HFFc6 (cell line): Measurements from ENCODE around the gene XKR7. TPM values are rescaled to one million over a fixed set of nuclear protein-coding genes. Genes with fewer than 3 reads are reported as not detected.
A peak's percentile ranks its signal among the peaks of the same experiment; 100 is the strongest.

Experiments
- DNase-seq: peaks from one replicate; pipeline ENCODE4 v3.0.0-alpha.2; 2018
- H3K27ac Mint-ChIP-seq: 2 replicates; pipeline ENCODE4 v1.8.0; 2020; ENCODE audit warnings: mild to moderate bottlenecking, mixed read lengths
- H3K27me3 Mint-ChIP-seq: 2 replicates; pipeline ENCODE4 v1.8.0; 2021; ENCODE audit warnings: mild to moderate bottlenecking, moderate library complexity, mixed read lengths; ENCODE audit not compliant: insufficient read depth
- H3K36me3 Mint-ChIP-seq: 2 replicates; pipeline ENCODE4 v1.8.0; 2021; ENCODE audit warnings: low read depth, mixed read lengths
- H3K4me1 Mint-ChIP-seq: 2 replicates; pipeline ENCODE4 v1.8.0; 2020; ENCODE audit warnings: low read depth, mixed read lengths
- H3K4me3 Mint-ChIP-seq: 2 replicates; pipeline ENCODE4 v1.8.0; 2020; ENCODE audit warnings: mild to moderate bottlenecking, moderate library complexity, mixed read lengths
- H3K9me3 Mint-ChIP-seq: 2 replicates; pipeline ENCODE4 v1.8.0; 2020; ENCODE audit warnings: mild to moderate bottlenecking, mixed read lengths
- CTCF ChIP-seq: fragments of 200-600 bp; sonication (generic); IDR thresholded peaks from 2 replicates; pipeline ENCODE4 v1.5.0; 2021; ENCODE audit warnings: antibody characterized with exemption, mild to moderate bottlenecking
- total RNA-seq, 6 experiments: library from RNA; stranded (reverse); fragmentation: NEBNext Ultra II Directional; extraction: Animal tissue kit (Norgen Biotek cat#: 25700); gene quantifications; 2 replicates in 1 of 6; 3 replicates in 5 of 6; pipeline ENCODE4 v1.2.3, GENCODE V29; 2021

Gene XKR7
- total RNA-seq, 6 experiments from 2014 or later, result not detected

DNA sequence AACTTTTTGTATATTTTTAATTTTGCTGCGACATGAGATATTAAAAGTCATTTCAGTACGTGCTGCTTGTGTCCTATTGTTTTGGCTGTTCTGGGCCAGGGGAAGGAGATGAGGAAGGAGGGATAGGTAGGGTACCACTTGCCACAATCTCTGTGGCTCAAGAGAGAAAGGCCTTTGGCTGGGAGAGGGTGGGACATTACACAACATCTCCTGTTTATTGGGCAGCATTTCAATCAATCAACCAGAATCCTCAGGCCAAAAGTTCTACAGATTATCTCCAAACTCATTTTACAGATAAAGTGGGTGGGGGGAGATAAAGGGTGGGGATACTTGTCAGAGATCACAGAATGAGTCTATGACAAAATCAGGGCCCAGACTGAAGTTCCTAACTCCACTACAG, 35.4 kb downstream of the XKR7 start:
- TF ChIP-seq CTCF, result no peak
- Mint-ChIP-seq H3K4me3 (no peak overlapping the region), H3K36me3 (no peaks in the 10 kb centered on the region), H3K9me3 (no peaks in the 10 kb centered on the region), H3K27me3 (peaks cover 33% of the 10 kb centered on the region), H3K4me1 (no peaks in the 10 kb centered on the region; the same call in 1 of the 2 replicates), H3K27ac (no peak overlapping the region)
- no peak for DNase-seq

DNA sequence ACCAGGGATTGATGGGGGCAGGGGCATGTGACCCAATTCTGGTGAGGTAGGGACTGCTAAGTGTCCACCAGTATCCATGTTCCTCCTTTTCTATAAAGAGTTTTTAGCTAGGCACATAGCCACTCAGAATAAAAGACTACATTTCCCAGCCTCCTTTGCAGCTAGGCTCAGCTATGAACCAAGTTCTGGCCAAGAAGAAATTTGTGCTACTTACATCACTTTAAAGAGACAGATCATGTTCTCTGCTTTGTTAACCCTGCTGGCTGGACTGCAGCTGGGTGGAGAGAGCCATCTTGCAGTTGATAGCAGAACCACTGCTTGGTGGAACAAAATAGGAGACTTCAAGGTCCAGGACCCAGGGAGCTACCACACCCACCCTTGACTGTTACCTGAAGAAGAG, 37.0 kb downstream of the XKR7 start:
- Mint-ChIP-seq H3K27me3 (peaks cover 38% of the 10 kb centered on the region), H3K27ac (no peak overlapping the region), H3K36me3 (no peaks in the 10 kb centered on the region), H3K9me3 (no peaks in the 10 kb centered on the region), H3K4me3 (no peak overlapping the region), H3K4me1 (no peaks in the 10 kb centered on the region; the same call in 1 of the 2 replicates)
- peak; percentile 58 for DNase-seq
- no peak for TF ChIP-seq CTCF

DNA sequence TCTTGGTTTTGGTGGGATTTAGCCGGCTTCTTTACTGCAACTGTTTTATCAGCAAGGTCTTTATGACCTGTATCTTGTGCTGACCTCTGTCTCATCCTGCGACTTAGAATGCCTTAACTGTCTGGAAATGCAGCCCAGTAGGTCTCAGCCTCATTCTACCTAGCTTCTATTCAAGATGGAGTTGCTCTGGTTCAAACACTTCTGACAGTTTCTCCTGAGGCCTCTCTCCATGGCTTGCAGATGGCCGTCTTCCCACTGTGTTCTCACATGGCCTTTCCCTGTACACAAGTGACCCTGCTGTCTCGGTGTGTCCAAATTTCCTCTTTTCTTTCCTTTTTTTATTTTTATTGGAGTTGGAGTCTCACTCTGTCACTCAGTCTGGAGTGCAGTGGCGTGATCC, 38.1 kb downstream of the XKR7 start:
- no peak for TF ChIP-seq CTCF
- DNase-seq, result no peak
- peaks cover 43% of the 10 kb centered on the region for H3K27me3 Mint-ChIP-seq
- H3K36me3 Mint-ChIP-seq, result no peaks in the 10 kb centered on the region
- H3K27ac Mint-ChIP-seq, result no peak overlapping the region
- no peaks in the 10 kb centered on the region; the same call in 1 of the 2 replicates for H3K4me1 Mint-ChIP-seq
- H3K9me3 Mint-ChIP-seq, result no peaks in the 10 kb centered on the region
- no peak overlapping the region for H3K4me3 Mint-ChIP-seq

DNA sequence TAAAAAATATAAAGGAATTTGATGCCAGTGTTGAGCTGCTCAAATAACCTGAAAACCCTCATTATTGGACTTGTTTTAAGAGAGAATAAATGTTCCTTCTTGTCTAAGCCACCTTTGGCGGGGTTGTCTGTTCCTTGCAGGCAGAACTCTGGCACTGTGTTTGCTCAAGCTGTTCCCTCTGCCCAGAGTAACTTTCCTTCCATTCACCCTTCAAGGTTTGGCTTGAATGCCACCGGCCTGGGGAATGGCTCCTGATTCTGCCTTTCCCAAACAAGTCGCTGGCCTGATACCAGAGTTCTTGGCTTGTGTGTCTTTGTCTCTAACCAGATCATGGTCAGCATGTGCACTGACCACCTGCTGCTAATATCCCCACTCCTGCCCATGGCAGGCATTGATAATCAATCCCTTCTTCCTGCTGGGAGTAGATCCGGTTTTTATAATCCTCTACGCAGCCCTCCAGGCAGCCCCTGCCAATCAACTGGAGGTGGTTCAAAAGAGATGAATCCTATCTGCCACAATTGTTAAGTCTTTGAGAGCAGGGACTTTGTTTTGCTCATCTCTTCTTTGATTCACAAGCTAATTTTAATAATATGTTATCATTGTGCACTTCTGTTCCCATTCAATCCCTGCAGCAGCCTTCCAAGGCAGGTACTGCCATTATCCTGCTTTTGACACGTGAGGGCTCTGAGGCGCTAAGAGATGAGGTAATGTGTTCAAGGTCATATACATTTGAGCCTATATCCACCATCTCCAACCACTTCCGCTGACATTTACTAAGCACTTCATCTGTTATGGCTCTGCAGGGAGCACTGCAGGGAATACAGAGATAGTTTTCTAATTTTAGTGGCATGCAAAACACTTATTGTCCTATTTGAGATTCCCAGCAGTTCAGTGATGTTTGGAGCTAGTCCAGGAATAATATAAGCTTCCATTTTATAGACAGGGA, 39.2 kb downstream of the XKR7 start:
- Mint-ChIP-seq H3K27ac (no peak overlapping the region), H3K4me3 (no peak overlapping the region), H3K27me3 (peaks cover 39% of the 10 kb centered on the region), H3K4me1 (no peaks in the 10 kb centered on the region; the same call in 1 of the 2 replicates), H3K36me3 (no peaks in the 10 kb centered on the region), H3K9me3 (no peaks in the 10 kb centered on the region)
- DNase-seq, result no peak
- TF ChIP-seq CTCF, result no peak

DNA sequence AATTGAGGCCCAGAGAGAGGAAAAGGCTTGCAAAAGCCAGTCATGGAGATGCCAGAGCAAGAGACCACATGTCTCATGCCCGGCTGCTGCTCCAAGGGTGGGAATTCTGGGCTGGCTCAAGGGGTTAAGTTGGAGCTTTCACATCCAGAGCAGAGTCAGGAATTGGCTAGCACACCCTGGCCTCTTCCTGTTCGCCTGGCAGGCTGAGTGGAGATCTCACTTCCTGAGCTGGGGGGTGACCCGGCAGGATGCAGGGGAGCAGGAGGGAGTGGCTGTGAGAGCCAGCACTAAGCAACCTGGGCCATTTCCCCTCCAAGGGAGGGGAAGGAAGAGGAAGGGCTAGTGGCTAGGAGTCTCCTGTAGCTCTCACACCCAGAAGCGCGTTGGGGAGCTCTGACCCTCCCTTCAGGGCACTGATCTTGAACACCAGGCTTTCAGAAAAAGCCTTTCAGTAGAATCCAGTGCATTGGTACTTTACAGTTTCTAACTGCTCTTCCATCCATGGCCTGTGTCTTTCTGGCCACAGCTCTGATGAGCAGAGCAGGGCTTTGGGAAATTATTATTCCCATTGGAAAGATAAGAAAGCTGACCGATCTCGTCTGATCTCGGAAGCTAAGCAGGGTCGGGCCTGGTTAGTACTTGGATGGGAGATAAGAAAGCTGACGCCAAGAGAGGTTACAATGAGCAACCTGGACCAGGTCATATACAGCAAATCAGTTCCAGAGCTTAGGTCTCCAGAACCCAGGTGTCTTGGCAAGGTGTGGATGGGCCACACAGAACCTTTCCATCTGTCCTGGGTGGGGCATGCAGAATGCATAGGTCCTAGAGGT, 40.1 kb downstream of the XKR7 start:
- H3K27me3 Mint-ChIP-seq, result peaks cover 35% of the 10 kb centered on the region

More for the DNA sequence above, 40.1 kb downstream of the XKR7 start:
- no peak for DNase-seq
- Mint-ChIP-seq H3K9me3 (no peaks in the 10 kb centered on the region), H3K4me3 (no peak overlapping the region), H3K36me3 (no peaks in the 10 kb centered on the region), H3K4me1 (no peaks in the 10 kb centered on the region; the same call in 1 of the 2 replicates), H3K27ac (no peak overlapping the region)
- no peak for TF ChIP-seq CTCF
